ENCODE data around the gene DNAJB13.

The DNAJB13 gene

GRCh38 chr11:74001822-74002286 is 51.0 kb downstream of the DNAJB13 start:
- no peak for FAIRE-seq

GRCh38 chr11:74002832-74003231 is 52.0 kb downstream of the DNAJB13 start:
- no peak for FAIRE-seq

GRCh38 chr11:74004046-74004695 is 53.3 kb downstream of the DNAJB13 start:
- no peak for FAIRE-seq

- FAIRE-seq: no peak
Observed at GRCh38 chr11:74004759-74005615, 54.2 kb downstream of the DNAJB13 start.

GRCh38 chr11:74005721-74006517 is 55.1 kb downstream of the DNAJB13 start:
- FAIRE-seq: no peak

GRCh38 chr11:74006743-74007304 is 56.0 kb downstream of the DNAJB13 start:
- FAIRE-seq: no peak

- no peak for FAIRE-seq
Observed at GRCh38 chr11:74007691-74008372, 57.0 kb downstream of the DNAJB13 start.

GRCh38 chr11:74008373-74009229 is 57.8 kb downstream of the DNAJB13 start, which contains the start of gene UCP3:
UCP3 (minus strand) TSS chr11:74009085; CDS start chr11:74007042, 2,043 bp downstream.
- no peak for FAIRE-seq

GRCh38 chr11:74009230-74009547 is 58.4 kb downstream of the DNAJB13 start:
- FAIRE-seq: no peak

- FAIRE-seq: no peak
Observed at GRCh38 chr11:74009675-74010305, 59.0 kb downstream of the DNAJB13 start.

GRCh38 chr11:74010306-74011300 is 59.8 kb downstream of the DNAJB13 start:
- no peak for FAIRE-seq

- FAIRE-seq: no peak
Observed at GRCh38 chr11:74011360-74012073, 60.7 kb downstream of the DNAJB13 start.

- no peak for FAIRE-seq
Observed at GRCh38 chr11:74012074-74012809, 61.4 kb downstream of the DNAJB13 start.

GRCh38 chr11:74013141-74013540 is 62.3 kb downstream of the DNAJB13 start:
- no peak for FAIRE-seq

- no peak for FAIRE-seq
Observed at GRCh38 chr11:74014880-74015279, 64.1 kb downstream of the DNAJB13 start.

- no peak for FAIRE-seq
Observed at GRCh38 chr11:74015919-74016684, 65.3 kb downstream of the DNAJB13 start.

GRCh38 chr11:74017631-74018030 is 66.8 kb downstream of the DNAJB13 start:
- no peak for FAIRE-seq
